Measurements from ENCODE around the gene SIRPA.

The SIRPA gene

DNA sequence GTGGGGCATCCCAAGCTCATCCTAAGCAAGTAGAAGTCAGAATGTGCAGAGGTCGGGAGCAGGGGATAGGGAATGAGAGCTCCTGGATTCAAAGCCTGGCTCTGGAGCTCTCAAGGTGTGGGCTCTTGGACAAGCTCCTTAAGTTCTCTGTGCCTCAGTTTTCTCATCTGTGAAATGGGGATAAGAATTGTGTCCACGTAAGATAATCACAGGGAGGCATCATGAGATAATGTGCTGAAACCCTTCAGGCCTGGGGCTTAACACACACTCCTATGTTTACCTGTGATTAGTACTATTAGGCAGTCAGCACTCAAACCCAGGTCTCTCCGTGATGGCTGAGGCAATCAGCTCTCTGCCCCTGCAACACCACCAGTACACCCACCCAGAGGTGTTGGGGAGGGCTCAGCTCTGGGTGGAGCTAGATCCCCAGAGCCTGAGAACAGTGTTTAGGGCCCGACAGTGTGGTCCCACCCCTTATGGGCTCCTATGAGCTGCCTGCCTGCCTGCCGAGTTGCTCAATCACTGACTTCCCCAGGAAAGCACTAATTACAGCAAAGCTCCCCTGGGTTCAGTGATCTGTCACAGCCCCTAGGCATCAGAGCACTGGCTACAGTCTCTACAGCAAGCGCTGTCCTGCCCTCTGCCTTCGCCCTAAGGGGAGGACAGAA, 6.3 kb upstream of the SIRPA start:
- DNase-seq, result no peak

DNA sequence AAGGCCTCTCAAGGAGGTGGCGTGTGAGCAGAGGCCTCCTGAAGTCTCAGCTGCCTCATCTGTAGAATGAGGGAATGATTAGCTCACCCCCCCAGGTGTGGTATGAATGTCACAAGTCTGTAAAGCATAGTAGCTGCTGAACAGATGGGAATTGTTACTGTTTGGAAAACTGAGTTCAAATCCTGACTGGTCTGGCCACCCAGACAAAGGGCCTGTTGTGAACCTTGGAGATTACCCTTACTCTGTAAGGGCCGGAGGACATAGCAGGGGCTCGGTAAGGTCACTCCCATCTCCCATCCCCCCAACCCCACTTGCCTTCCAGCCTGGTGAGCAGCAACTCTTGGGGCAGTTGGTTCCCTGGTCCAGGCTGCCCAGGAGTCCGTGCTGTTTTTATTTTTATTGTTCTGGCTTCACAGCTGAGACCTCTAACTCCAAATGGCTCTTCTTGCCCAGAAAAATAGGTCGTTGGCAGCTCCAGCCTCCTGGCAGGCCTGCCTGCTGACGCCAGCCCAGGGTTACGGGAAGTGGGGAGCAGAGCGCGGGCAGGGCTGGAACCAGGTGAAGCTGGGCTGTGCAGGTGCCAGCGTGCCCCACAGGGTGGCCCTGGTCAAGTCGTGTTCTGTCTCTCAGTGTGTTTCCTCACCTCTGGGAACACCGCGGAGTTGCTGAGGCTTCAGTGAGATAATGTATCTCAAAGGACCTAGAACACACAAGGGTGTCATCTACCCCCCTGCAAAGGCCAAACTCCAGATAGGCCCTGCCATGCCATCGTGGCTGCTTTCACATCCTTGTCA, 4.5 kb upstream of the SIRPA start:
- no peak for DNase-seq

DNA sequence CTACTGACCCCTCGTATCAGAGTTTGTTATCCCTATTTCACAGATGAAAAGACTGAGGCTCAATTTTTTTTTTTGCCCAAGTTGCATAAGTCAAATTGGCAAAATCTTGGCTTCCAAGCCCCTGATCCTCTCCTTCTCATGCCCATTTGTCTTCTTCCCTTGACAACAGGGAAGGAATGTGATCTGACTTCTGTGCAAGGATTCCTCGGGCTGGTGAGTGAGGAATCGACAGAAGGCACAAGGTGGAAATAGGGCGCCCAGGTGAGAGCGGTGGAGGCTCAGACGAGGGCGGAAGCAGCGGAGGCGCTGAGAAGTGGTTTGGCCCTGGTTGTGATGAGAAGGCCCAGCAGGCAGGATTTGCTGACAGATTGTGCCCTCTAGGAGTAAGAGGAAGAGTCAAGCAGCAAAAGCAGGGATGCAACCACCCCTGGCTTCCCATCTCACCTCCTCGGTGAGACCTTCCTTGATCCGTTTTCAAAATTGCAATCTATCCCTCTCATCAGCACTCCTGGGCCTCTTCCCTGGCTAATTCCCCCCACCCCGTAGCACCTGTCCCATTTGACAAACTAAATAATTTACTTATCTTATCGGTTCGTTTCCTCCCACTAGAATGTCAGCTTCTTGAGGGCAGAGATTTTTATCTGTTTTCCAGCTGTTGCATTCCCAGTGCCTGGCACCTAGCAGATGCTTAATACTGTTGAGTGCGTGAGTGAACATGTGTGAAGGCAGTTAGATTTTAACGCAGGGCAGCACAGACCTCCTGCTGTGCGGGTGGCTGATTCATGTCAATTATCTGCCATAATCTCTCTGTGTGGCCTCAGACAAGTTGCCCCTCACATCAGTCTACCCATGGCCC, 3.7 kb upstream of the SIRPA start:
- DNase-seq, result no peak

DNA sequence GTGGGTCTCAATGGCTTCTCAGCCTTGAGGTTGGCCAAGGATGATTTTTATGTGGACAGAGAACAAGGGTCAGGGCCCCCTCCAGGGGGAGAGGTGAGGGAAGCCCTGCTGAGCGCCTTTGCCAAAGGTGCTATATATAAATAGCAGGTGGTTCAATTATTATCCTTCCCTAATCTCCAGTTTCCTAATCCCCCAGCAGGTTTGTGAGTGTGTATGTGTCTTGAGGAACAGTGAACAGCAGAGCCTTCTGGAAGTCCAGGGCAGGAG, 3.2 kb upstream of the SIRPA start:
- no peak for DNase-seq

DNA sequence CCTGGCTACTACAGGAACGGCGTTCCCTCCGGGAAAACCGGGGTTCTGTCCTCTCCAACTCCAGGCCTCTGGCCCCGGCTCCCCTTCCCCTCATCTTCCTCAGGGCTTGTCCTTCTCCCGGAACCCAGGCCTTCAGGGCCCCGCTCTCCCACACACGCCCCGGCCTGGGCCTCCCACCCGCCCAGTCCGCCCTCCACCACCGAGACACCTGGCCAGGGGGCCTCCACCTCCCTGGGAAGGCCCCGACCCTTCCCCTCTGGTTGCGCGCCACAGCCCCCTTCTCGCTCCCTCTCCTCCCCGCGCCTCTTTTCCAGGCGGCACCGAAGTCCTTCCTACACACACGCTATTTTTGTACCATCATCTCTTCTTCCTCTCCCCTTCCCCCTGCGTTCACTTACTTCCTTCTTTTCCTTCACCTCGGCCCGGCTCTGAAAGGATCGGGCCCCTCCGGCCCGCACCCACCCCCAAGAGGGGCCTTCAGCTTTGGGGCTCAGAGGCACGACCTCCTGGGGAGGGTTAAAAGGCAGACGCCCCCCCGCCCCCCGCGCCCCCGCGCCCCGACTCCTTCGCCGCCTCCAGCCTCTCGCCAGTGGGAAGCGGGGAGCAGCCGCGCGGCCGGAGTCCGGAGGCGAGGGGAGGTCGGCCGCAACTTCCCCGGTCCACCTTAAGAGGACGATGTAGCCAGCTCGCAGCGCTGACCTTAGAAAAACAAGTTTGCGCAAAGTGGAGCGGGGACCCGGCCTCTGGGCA, 1.3 kb upstream of the SIRPA start:
- no peak for DNase-seq

DNA sequence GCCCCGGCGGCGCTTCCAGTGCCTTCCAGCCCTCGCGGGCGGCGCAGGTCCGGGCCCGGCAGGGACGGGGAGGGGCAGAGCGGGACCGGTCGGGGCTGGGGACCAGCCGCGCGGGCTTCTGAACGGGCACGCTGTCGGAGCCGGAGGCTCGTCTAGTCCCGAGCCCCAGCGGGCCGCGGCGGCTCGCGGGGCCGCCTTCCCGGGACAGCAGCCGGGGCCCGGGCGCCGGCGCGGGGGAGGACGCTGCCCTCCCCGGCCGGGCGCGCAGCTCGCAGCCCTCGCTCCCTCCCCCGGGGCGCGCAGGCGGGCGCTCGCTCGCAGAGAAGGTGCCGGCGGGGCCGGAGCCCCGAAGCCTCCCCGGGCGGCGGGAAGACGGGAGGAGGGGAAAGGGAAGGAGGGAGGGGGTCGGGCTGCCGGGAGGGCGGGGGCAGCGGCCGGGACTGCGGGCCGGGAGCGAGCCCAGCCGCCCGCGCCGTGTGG, 696 bp upstream of the SIRPA start:
- DNase-seq, result peak; percentile 65

DNA sequence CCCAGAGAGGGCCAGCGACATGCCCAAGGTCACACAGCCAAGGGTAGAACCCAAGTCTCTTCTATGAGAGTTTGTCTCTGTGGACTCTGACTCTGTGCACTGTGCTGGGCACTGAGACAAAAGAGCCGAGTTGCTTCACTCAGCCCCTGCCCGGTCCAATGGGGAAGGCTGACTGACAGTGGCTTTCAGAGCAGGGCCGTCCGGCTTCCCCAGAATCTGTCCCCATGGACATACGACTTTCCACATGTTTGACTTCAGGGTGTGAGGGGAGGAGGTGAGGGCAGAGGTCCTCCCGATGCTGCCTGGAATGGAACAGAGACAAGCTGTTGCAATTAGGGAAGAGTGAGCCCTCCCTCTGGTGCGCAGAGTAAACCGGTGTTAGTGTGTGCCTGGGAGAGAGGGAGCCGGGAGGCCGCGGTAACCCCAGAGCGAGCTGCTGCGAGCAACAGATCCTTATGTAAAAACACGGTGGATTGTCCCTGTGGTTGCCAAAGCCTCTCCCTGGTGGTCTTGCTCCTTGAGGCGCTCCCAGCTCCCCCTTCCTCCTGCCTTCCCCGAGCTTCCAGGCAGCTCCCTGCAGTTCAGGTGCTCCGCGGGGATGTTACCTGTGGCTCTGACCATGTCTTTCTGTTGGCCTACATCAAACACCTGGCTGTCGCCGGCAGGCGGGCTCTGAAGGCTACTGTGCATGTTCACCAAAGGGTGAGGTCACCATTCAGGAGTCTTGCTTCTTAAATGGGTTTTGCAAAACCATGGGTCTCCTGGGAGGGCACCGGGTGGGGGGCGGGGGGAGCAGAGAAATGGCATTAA, 672 bp downstream of the SIRPA start:
- no peak for DNase-seq

DNA sequence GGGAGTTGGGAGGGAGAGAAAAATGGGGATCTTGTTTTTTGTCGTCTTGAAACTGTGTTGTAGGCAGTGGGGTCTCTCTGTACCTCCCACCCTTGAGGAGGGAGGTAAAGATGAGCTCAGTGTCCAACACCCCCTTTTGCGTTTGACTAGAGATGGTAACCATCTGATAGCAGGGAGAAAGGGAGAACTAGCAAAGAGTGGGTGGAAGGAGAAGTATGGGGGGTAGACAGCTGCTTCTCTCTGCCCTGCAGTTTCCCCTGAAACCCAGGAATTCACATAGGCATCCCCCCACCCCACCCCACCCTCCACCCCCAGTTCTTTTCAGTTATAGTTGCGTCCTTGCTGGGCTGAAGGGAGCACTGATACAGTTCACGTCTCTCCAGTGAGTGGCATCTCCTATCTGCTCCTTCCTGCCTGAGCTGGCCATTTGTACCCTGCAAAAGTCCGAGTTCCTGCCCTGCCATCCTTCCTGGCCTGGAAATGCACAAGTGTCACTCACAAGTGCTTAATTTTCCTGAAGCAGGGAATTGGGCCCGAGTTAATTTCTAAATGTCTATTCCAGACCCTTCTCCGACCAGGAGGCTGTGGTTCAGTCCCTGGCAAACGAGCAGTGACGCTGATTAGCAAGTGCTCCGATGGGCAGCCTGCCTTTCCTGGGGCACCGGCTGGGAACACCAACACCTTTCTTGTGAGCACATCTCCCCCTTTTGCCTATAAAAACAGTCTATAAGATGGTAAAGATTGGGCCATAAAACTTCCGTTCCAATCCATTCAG, 1.5 kb downstream of the SIRPA start:
- no peak for DNase-seq

DNA sequence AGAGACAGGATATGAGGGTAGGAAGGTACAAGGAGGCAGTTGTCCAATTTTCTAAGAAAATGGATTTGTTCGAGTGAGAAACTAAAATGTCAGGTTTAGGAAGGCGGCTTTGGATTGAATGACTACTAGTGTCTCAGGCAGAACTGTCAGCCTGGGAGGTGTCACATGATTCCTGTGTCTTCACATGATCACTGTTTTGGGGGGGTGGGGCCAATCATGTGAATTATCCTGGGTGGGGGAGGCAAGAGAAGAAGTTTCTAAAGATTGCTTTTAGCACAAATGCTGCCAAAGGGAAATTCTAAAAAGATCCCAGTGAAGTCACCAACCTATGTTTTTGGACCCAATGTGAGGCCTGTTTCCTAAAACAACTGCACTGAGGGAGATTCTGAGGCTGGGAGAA, 2.3 kb downstream of the SIRPA start:
- DNase-seq, result no peak

DNA sequence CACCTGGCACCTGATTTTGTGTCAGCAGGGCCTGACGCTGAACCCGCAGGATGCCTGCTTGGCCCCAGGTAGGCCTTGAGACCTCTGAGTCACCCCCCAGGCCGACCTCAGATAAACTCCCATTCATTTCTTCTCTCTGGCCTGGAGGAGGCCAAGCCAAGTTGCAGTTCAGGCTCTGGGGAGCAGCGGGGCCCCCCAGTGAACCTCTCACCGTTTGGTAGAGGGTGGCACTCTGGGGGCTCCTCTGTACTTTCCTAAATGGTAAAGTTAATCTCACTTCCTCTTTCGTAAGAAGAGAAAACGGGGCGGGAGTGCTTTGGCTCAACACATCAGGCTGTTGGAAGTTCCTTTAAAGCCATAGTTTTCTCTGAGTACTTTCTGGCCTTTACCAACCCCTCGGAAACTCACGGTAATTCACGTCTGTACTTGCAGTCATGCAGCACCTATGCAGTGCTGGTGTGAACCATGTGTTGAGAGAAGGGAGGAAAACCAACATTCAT, 2.8 kb downstream of the SIRPA start:
- DNase-seq, result no peak

DNA sequence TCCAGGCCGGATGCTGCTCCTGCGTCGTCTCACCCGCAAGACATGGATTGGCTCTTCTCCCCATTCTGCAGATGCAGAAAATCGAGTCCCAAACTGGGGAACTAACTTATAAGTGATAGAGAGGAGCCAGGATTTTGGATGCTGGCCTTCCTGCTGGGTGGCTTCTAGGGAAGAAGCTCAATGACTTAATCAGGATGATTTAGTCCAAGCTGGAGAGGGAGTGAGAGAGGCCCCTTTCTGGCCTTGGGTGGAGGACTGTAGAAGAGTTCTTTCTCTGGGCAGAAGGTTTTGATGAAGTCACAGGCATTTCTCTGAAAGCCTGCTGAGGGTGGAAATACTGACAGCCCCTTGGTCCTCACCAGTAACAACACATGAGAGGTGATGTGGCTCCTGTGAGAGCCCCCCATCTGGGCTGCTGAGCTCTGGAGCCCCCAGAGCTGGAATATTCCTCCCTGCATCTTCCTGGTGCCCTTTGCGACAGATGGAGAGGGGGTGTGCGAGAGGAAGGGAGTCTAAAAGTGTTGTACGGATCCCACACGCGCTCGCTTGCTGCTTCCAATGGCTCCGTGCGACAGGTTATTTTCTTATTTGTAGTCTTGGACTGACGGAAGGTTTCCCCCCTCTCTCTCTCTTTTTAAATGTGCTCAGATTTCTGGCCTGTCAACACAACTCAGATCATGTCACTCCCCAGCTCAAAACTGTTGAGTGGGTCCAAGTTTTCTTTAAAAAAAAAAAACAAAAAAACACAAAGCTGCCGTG, 3.5 kb downstream of the SIRPA start:
- DNase-seq, result no peak

DNA sequence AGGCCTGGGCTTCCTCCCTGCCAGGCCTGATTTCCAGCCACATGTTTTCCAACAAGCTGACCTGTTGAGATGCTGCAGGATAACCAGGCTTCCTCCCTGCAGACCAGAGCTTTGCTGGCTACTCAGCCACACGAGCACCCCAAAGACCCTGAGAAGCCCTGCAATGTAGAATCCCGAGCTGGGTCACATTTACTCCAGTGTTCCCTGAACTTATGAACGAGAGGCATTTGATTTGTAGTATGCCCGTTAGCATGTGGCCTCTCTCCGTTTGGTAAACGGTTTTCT, 4.0 kb downstream of the SIRPA start:
- no peak for DNase-seq

DNA sequence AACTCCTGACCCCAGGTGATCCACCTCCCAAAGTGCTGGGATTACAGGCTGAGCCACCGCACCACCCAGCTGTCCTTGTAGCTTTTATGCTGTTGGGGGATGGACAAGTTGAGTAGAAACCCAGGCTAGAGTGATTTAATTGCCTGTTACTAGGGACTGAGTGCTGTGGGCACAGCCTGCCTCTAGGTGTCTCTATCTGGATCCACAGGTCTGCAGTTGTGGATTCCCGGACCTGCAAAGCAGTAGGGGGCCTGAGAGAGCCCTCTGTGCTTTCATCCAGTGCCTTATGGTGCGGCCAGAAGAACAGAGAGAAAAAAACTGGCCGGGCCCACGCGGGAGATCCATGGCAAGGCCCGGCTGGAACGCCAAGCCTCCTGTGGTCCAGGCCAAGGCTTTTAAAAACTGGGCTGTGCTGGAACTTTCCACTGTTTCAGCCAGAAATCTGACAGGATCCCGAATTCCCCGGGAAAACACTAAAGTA, 5.2 kb downstream of the SIRPA start:
- DNase-seq, result no peak

DNA sequence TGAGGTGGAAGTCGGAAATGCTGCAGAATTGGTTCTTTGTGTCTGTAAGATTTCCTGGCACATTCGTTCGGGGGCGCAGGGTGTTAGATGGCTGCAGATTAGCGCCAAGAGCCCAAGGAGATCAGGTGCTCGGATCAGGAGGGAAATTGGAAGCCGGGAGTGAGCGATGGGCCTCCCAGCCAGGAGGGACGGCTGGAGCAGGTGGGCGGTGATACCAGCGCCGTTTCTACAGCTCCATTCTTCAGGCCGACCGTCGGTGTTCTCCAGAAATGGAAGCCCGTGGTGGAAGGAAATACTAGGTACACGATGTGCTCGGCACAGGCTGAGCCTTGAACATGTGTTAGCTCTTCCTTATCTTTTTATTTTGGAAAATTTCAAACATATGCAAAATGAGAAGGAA, 6.5 kb downstream of the SIRPA start:
- DNase-seq, result no peak

DNA sequence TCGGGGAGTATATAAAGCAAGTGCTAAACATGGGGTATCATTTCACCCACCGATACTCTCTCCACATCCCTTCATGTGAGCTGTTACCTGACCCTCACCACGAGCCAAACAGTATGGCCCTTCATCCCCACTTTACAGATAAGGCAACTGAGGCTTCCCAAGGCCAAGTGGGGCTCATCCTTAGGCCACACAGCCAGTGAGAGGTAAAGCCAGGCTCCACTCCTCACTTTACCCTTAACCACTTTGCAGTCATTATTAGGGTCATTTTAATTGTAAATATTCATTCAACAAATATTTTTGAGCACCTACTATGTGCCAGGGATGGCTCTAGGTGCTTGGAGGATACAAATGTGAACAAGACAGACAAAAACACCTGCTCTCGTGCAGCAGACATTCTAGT, 7.0 kb downstream of the SIRPA start:
- no peak for DNase-seq

DNA sequence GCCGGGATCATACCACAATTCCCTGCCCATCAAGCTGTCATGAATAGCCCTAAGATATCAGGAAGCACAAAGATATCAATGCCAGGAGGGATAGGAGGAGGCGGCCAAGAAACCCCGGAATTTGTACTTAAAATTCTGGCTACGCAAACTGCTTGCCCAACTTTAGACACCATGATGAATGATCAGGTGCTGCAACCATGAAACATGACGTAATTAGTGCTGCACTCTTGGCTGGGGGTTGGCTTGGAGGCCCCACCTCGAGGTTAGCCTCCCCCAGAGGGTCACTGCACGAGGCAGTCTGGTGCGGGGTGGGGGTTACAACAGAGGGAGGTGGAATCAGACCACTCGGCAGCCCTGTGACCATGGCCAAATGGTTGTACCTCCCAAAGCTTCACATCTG, 8.9 kb downstream of the SIRPA start:
- no peak for DNase-seq

DNA sequence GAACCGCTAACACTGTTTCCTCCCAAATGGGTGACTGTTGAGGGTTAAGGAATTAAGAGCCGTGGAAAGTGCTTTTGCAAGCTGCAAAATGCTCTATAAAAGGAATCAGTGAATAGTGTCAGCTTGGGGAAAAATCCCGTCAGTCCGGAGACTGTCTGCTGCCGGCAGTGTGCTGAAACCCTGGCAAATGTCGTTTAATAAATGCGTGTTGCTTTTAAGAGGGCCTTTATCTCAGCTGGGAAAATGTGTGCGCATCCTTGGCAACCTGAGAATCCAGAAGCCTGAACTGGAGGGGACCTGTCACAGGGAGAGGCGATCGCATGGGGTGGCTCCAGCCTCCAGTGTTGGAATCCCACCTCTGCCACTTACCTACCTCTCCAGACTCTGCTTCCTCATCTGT, 9.8 kb downstream of the SIRPA start:
- DNase-seq, result no peak

DNA sequence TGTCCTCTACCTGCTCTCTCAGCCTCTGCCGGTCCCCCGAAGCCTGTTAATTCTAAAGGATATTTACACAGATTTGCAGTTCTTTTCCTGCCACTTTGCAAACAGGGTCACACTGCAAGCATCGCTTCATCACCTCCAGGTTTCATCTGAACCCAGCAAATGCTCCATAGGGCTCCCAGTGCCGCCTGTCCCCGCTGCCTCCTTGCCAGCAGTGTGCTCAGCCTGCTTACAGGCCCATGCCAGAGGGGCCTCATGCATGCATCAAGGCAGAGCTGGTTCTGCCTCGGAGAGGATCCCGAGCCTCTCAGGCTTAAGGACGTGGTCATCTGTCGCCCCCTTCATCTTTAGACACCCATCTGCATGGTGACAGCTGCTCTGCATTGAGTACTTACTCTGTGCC, 10.5 kb downstream of the SIRPA start:
- DNase-seq, result no peak

DNA sequence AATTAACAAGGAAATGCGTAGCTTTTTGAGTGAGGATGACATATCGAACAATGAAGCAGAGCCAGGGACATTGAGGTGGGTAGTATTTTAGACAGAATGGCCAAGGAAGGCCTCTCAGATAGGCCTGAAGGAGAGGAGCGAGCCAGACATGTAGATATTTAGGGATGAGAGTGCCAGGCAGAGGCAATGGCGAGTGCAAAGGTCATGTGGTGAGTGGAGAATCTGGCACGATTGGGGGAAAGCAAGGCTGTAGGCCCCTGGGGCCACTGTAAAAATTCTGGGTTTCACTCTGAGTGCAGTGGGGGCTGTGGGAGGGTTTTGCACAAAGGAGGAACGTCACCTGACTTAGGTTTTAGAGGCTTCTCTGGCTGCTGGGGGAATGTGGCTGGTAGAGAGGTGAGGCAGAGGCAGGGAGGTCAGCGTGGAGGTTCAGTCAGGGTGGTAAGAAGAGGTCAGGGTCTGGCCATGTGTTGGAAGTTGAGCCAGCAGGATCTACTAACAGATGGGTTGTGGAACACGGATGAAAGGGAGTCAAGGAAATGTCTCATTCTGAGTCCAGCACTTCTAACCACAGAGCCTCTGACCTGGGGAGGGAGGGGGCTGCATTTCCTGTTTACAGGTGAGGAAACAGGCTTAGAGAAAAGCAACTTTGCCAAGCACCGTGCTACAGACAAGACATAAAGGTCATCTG, 11.3 kb downstream of the SIRPA start:
- no peak for DNase-seq

DNA sequence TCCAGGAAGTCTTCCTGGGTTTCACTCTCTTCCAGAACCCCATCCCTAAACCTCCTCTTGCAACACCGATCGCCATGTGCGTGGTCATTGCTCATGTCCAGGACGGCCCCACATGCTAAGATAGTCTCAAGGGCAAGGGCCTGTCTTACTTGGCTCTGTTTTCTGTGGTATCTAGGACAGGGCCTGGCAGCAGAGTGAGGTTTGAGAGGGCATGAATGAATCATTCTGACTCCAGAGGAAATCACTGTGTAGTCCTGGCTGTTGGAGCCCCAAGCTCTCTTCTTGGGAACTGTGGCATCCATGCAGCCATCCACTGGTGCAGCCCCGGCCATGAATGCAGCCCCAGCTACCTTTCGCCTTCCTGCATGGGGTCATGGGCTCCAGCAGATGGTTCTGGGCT, 12.4 kb downstream of the SIRPA start:
- no peak for DNase-seq
